ENCODE results near the gene AQP11.
"Not testable (repeated sequence)": the region's sequence is repeated elsewhere in the genome, so short reads cannot be mapped to it uniquely, and the experiment has no call there.

The AQP11 gene, protein sequence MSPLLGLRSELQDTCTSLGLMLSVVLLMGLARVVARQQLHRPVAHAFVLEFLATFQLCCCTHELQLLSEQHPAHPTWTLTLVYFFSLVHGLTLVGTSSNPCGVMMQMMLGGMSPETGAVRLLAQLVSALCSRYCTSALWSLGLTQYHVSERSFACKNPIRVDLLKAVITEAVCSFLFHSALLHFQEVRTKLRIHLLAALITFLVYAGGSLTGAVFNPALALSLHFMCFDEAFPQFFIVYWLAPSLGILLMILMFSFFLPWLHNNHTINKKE

DNA sequence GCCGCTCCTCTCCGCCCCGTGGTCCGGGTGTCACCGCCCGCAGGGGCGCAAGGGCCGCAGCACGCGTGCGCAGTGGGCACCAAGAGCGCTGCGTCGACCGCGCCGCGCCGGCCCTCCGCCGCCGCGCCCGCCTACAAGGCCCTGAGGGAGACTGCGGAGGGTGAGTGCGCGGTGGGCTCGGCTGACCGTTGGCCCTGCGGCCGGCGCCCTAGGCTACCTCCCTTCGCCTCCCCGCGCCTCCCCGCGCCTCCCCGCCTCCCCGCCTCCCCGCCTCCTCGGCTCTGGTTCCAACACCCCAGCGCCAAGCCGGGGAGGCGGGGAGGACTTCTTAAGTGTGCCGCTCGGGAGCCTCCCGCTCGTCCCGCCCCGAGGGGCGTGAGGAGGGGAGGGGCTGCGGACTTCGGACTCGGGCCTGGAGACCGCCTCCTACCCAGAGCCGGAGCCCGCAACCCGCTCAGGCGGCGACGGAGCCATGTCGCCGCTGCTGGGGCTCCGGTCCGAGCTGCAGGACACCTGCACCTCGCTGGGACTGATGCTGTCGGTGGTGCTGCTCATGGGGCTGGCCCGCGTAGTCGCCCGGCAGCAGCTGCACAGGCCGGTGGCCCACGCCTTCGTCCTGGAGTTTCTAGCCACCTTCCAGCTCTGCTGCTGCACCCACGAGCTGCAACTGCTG is at the start of gene AQP11:
Gene AQP11, plus strand, starts transcription at position 433 of the 673 bp plus-strand sequence. Its CDS starts 40 bp downstream, at position 473.
- DNase-seq (ENCODE audit: low spot score), result peak; percentile 90

DNA sequence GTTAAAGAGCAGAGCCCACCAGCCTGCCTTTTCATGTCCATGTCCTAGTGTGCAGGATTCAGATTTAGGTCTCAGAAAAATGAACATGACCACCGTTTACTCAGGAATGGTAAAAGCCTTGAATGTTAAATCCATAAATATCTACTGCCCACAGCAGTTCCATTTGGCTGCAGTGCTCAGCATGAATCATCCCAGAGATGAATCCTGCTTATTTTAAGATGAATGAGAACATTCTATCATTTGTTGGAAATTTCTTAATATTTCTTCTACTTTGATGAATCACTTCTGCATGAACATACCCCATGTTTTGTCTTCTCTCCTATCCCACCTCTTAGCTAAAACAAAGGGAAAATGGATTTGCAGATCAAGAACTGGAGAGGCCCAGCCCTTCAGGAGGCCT is 47.5 kb upstream of the AQP11 start:
- no peak for DNase-seq (ENCODE audit: low spot score)

DNA sequence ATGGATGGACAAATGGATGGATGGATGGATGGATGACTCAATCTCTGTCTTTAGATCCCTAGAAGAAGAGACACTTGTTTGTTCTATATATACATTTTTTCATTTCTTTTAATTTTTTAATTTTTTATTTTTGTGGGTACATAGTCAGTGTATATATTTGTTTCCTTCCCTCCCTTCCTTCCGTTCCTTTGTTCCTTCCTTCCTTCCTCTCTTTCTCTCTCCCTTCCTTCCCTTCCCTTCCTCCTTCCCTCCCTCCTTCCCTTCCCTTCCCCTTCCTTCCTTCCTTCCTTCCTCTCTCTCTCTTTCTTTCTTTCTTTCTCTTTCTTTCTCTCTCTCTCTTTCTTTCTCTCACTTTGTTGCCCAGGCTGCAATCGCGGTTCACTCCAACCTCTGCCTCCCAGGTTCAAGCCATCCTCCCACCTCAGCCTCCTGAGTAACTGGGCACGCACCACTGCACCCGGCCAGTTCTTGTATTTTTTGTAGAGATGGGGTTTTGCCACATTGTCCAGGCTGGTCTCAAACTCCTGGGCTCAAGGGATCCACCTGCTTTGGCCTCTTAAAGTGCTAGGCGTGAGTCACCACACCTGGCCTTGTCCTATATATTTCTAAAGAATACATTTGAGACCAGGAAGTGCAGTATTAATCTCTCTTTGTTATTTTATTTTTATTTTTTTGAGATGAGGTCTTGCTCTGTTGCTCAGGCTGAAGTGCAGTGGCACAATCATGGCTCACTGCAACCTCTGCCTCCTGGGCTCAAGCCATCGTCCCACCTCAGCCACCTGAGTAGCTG is 42.5 kb upstream of the AQP11 start:
- DNase-seq (ENCODE audit: low spot score), result no peak

DNA sequence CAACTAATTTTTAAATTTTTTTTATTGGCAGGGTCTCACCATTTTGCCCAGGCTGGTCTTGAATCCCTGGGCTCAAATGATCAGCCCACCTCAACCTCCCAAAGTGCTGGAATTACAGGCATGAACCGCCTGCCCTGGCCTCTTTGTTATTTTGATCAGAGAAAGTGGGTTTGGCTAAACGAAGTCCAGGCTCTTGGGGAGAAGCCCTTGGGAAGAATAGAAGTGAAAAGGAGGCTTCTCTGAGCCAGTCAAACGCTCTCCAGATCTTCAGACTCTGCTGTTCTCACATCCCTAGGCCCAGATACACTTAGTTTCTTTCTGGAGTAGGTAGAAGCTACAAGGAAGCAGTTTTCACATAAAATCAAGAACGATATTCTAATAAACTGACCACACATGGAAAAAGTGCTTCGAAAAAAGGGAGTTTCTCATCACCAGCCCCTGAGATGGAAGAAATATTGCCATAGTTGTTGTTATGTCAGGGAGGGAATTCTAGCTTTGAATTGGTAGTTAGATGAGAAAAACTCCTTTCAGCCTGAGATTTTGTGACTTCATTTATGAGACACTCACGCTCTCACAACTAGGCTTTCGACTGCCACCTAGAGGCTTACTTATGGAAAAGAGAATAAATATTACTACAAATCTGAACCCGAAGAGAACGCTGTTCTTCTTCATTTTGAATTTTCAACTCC is 41.7 kb upstream of the AQP11 start:
- DNase-seq (ENCODE audit: low spot score), result no peak

DNA sequence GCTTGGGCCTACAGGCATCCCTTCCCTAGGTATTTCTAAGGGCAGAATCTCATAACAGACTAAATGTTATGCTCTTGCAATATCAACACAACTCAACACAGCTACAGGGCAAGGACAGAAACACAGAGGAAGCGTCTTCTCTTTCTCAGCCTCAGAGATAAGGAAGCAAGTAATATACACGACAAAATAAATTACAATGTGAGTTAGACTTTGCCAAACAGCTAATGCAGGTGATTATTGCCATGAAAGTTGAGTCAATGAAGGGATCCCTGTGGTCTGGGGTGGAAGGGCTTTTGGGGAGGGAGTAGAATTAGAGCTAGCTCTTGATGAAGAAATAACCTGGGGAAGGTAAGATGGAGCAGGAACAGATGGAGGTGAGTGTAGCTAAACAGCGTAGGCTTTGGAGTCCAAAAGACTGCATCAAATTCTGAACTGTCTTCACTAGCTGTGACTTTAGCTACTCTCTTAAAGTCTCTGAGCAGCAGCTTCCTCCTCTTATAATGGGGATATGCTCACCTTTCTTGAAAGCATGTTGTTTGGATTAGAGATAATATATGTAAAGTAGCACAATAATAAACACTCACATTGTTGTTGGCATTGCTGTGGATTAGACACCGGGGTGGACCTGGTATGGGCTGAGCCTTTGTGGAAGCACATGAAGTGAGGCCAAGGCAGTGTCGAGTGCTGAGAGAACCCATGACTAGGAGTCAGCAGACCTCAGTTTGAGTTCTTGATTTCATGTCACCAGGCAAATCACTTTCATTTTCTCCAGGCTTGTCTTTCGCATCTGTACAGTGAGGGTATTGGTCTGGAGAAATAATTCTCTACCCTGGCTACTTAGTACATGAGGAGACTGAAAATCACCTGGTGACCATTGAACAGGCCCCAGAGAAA is 41.0 kb upstream of the AQP11 start:
- DNase-seq (ENCODE audit: low spot score), result no peak

DNA sequence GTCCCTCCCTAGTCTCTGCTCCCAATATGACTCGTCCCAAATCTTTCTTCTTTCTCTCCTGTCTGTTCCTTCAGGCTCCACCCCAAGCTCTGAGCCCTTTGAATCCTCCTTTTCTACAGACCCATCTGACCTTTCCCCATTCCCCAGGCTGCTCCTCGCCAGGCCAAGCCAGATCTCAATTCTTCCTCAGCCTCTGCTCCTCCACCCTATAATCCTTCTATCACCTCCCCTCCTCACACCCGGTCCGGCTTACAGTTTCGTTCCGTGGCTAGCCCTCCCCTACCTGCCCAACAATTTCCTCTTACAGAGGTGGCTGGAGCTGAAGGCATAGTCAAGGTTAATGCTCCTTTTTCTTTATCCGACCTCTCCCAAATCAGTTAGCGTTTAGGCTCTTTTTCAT is 38.3 kb upstream of the AQP11 start:
- DNase-seq (ENCODE audit: low spot score), result not testable (repeated sequence)

DNA sequence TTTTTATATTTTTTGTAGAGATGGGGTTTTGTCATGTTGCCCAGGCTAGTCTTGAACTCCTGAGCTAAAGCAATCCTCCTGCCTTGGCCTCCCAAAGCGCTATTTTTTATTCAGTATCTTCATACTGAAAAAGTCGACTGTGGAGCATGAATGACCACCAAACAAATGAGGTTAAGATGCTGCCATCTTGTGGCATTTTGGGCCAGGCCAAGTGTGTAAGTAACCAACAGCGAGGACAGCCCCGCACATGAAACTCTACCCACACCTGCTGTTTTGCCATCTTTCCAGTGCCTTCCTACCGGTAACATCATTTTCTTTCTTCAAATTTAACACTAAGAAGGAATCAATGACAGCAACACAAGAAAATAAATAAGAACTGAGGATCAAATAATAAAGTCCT is 32.2 kb upstream of the AQP11 start:
- no peak for DNase-seq (ENCODE audit: low spot score)

DNA sequence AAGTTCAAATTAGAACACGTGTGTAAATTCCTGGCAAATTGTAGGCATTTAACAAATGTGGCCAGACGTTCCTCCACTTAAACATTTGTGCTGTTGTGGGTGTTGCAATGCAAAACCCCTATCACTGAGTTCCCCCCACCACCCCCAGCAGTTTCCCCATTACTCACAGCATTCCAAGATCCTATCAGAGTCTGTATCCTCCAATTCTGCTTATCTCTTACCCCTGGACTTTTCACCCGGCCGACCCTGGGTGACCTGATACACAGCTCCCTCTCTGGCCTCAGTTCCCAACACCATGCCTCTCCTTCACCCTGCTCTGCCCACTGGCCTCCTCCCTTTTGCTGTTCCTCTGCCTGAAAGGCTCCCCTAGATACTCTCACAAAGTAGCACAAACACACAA is 31.4 kb upstream of the AQP11 start:
- DNase-seq (ENCODE audit: low spot score), result no peak

DNA sequence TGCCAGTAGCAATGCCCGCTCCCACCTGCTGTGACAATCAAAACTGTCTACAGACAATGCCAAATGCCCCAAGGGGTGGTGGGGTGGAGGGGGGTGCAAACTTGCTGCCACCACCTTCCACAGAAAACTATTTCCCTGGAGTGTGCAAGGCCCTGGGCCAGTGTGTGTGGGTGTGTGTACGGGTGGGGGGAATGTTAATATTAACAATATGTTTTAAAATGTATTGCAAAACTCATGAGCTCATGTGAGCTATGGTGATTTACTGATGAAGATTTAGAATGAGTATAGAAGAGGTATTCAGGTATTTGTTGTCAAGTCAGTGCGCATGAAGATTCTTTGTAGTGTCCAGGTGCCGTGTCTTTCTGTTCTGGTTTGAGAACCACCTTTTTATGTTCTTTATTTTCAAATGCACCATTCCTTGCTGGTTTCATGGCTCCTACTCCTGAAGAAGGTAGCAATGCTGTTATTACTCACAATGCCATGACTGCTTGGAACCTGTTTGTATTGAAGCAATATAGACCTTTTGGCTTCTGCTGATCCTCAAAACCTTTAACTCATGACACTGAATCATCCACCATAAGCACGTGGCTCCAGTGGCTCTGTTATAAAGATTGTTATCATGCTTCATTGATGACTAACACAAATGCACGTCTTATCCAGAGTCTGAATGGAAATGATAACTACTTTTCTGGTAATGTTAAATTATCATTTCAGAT is 29.9 kb upstream of the AQP11 start:
- DNase-seq (ENCODE audit: low spot score), result no peak

DNA sequence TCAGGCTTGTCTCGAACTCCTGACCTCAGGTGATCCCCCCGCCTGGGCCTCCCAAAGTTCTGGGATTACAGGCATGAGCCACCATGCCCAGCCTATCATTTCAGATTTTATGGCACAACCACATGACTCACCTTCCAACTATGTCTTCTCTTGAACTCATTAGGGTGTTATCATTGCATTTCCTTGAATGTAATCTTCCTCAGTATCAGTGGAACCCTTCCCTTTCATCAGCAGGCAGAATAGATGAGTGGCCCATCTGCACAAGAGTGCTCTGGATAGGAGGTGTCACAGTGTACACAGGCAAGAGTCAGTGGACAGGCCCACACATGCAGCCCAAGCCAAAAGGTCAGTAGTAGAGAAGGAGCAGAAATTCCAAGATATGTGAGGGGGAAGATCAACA is 29.1 kb upstream of the AQP11 start:
- DNase-seq (ENCODE audit: low spot score), result no peak

DNA sequence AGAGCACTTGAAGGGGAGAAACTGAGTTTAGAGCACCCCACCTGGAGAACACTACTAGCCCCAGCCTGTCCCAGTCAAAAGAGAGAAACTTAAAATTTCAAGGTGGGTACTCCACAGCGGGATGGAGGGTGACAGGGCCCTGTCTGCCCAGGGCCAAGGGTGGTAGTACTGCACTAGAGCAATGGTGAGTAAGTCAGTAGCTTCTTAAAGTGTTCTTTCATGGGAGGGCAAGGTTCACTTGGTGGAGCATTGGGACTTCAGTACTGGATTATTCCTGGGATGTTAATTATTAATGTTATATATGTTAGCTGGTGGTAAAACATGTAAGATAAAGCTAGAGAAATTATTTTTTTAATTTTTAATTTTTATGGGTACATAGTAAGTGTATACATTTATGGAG is 28.5 kb upstream of the AQP11 start:
- no peak for DNase-seq (ENCODE audit: low spot score)

DNA sequence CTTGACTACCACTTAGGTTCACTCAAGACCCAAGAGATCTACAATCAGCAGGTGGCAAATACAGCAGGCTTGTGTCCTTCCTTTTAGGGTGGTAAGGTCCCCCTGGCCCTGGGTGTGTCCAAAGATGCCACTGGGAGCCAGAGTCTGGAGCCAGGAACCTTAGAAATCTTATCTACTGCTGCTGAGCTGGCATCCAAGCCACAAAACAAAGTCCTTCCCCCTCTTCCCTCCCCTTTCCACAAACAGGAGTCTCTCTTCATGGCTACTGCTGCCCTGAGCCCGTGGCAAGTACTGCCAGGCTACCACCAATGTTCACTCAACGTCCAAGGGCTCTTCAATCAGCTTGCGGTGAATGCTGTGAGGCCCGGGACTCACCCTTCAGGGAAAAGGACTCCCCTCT is 21.4 kb upstream of the AQP11 start:
- no peak for DNase-seq (ENCODE audit: low spot score)

DNA sequence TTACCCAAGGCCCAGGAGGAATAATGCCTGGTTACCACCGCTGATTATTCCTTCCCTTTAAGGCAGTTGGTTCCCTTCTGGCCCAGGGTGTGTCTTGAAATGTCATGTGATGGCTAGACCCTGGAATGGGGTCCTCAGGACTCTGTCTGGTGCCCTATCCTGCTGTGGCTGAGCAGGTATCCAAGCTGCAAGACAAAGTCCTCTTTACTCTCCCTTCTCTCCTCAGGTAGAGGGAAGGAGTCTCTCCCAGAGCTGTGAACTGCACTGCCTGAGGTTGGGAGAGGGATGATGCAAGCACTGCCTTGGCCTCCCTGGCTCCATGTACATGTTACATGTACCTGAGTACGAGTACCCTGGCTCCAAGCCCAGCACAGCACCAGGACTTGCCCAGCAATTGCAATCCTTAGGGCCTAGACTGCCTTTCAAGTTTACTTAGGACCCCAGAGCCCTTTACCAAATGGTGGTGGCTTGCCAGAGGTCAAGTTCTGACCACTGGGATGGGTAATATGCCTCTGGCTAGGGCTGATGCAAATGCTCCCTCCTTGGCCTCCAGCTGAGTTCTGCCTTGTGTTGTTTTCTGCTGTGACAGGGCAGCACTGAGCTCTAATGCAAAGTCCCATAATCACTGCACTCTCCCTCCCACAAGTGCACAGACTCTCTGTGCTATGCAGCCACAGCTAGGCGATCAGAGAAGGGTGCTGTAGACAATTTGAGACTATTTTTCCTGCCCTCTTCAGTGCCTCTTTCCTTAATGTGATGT is 20.7 kb upstream of the AQP11 start:
- DNase-seq (ENCODE audit: low spot score), result no peak

DNA sequence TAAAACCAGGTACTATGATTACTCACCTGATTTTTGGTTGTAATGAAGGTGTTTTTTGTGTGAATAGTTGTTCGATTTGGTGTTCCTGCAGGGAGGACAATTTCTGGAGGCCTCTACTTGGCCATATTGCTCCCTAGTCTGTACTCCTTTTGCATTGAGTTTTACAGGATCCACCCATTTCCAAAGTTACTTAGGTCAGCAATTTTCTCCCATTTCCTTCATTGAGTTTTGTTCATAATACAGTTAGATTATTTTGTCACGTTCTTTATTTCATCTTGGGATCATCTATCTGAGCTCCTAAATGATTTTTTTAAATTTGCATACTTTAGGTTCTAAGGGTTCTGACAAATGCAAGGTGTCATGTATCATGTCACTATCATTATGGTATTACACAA is 20.1 kb upstream of the AQP11 start:
- DNase-seq (ENCODE audit: low spot score), result no peak

DNA sequence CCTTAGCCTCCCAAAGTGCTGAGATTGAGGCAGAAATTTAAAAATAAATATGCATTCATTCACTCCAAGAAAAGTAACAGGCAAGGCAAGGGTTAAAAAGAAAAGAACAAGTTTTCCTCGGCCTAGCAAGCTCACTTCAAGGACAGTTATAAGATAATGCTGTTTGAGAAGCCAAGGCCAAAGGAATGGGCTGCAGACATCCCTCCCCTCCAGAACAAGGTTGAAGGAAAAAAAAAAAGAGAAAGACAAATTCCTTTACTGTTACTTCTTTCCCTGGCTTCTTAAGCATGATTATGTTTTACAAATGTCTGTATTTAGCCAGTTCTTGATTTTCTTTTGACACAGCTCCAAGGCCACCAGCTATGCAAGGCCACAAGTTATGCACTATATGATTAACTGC is 18.9 kb upstream of the AQP11 start:
- DNase-seq (ENCODE audit: low spot score), result not testable (repeated sequence)

DNA sequence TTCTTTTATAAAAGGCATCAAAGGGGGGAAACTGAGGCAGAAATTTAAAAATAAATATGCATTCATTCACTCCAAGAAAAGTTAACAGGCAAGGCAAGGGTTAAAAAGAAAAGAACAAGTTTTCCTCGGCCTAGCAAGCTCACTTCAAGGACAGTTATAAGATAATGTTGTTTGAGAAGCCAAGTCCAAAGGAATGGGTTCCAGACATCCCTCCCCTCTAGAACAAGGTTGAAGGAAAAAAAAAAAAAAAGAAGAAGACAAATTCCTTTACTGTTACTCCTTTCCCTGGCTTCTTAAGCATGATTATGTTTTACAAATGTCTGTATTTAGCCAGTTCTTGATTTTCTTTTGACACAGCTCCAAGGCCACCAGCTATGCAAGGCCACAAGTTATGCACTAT is 14.3 kb upstream of the AQP11 start:
- not testable (repeated sequence) for DNase-seq (ENCODE audit: low spot score)

DNA sequence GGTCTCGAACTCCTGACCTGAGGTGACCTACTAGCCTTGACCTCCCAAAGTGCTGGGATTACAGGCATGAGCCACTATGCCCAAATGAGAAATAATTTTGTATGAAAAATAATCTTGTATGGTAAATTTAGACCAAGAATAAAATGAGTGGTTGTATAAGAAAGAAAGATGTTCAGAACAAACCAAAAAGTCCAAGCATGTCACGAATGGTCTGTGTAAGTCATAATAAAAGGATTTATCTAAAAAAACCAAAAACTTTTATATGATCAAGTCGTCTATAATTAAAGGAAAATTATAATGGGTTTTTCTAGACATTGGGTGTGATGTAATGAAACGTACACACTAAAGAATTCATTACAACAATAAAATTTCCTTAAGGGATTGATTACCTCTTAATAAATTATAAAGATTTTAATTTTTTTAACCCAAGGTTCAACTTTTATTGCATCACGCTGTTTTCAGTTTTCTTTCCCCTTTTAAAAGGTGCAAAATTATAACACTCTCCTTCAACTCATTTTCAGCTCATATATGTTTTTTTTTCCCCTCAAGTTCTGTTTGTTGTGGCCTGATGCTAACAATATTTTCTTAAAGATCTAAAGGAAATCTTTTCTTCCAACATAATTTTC is 8.9 kb upstream of the AQP11 start:
- no peak for DNase-seq (ENCODE audit: low spot score)

DNA sequence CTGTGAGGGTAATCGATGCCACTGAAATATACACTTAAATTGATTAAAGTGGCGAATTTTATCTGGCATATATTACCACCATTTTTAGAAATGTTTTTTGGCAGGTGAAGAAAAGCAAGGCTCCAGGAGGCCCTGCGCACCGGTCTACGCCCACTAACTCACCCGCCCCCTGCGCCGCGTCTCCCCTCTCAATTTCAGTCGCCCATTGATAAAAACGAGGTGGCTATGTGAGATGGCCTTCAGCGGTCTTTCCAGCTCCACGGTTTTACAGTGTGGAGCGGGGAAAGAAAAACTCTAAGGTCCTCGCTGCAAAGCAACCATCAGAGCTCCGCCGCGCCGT is 602 bp upstream of the AQP11 start:
- no peak for DNase-seq (ENCODE audit: low spot score)

DNA sequence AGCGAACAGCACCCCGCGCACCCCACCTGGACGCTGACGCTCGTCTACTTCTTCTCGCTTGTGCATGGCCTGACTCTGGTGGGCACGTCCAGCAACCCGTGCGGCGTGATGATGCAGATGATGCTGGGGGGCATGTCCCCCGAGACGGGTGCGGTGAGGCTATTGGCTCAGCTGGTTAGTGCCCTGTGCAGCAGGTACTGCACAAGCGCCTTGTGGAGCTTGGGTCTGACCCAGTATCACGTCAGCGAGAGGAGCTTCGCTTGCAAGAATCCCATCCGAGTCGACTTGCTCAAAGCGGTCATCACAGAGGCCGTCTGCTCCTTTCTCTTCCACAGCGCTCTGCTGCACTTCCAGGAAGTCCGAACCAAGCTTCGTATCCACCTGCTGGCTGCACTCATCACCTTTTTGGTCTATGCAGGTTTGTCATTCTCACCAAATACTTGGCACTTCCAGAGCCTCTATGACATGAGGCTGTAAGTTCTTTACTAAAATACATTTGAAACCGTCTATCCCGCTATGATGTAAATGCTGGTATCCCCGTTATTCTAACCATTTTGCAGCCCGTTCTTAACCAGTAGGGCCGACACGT is 535 bp downstream of the AQP11 start:
- DNase-seq (ENCODE audit: low spot score), result no peak

Data from left forelimb (tissue), 1 donor.